HEK293T (cell line): ENCODE results near the gene CASP5.

Experiments
- CTCF ChIA-PET: fragments of 350-600 bp; formaldehyde crosslinking; extraction: SDS; loops from one replicate; lab custom pipeline; 2021; ENCODE audit warnings: antibody characterized with exemption, inconsistent platforms; lab: Yijun Ruan, JAX
- POLR2A ChIA-PET: fragments of 350-600 bp; formaldehyde crosslinking; extraction: SDS; loops from one replicate; lab custom pipeline; 2020; ENCODE audit warnings: antibody characterized with exemption, inconsistent platforms; lab: Yijun Ruan, JAX
- DNase-seq: peaks from one replicate; pipeline ENCODE4 v3.0.0; 2012; ENCODE audit warnings: mixed read lengths; ENCODE audit errors: extremely low spot score
- ARNT ChIP-seq: fragments of 450-650 bp; IDR thresholded peaks from 2 replicates; pipeline ENCODE4 v1.6.1; 2017; ENCODE audit warnings: mild to moderate bottlenecking
- BHLHE40 ChIP-seq: fragments of 450-650 bp; IDR thresholded peaks from 2 replicates; pipeline ENCODE4 v1.6.1; 2016; ENCODE audit warnings: mild to moderate bottlenecking, moderate library complexity, borderline replicate concordance
- CTBP1 ChIP-seq: fragments of 450-650 bp; IDR thresholded peaks from 2 replicates; pipeline ENCODE4 v1.6.1; 2016; ENCODE audit warnings: borderline replicate concordance
- ELF4 ChIP-seq: fragments of 450-650 bp; IDR thresholded peaks from 2 replicates; pipeline ENCODE4 v1.6.1; 2017; ENCODE audit warnings: antibody characterized with exemption
- FOXA1 ChIP-seq: fragments of 450-650 bp; IDR thresholded peaks from 2 replicates; pipeline ENCODE4 v1.6.1; 2016; ENCODE audit warnings: mild to moderate bottlenecking
- FOXK2 ChIP-seq: fragments of 450-650 bp; IDR thresholded peaks from 2 replicates; pipeline ENCODE4 v1.6.1; 2016; ENCODE audit warnings: mild to moderate bottlenecking
- FOXM1 ChIP-seq: fragments of 450-650 bp; IDR thresholded peaks from 2 replicates; pipeline ENCODE4 v1.6.1; 2017; ENCODE audit warnings: mild to moderate bottlenecking, borderline replicate concordance
- HDGF ChIP-seq: fragments of 450-650 bp; IDR thresholded peaks from 2 replicates; pipeline ENCODE4 v1.6.1; 2017; ENCODE audit warnings: antibody characterized with exemption, borderline replicate concordance
- L3MBTL2 ChIP-seq: fragments of 450-650 bp; conservative IDR thresholded peaks from 2 replicates; pipeline ENCODE4 v1.6.1; 2016; ENCODE audit warnings: mild to moderate bottlenecking
- LEF1 ChIP-seq: fragments of 450-650 bp; IDR thresholded peaks from 2 replicates; pipeline ENCODE4 v1.6.1; 2017; ENCODE audit warnings: mild to moderate bottlenecking, borderline replicate concordance
- NFRKB ChIP-seq: fragments of 450-650 bp; IDR thresholded peaks from 2 replicates; pipeline ENCODE4 v1.6.1; 2016; ENCODE audit warnings: mild to moderate bottlenecking, moderate library complexity
- PKNOX1 ChIP-seq: fragments of 450-650 bp; IDR thresholded peaks from 2 replicates; pipeline ENCODE4 v1.6.1; 2016
- SP1 ChIP-seq: fragments of 450-650 bp; IDR thresholded peaks from 2 replicates; pipeline ENCODE4 v1.6.1; 2017
- SUZ12 ChIP-seq: fragments of 450-650 bp; IDR thresholded peaks from 2 replicates; pipeline ENCODE4 v1.6.1; 2016; ENCODE audit warnings: mild to moderate bottlenecking
- TARDBP ChIP-seq: fragments of 450-650 bp; IDR thresholded peaks from 2 replicates; pipeline ENCODE4 v1.6.1; 2016
- ZNF384 ChIP-seq: fragments of 450-650 bp; IDR thresholded peaks from 2 replicates; pipeline ENCODE4 v1.6.1; 2016

The CASP5 gene

GRCh38 chr11:104997288-104997687 is 25.7 kb downstream of the CASP5 start:
- DNase-seq, result no peak
- CTCF ChIA-PET, result no interaction called here
- POLR2A ChIA-PET, result no interaction called here
- TF ChIP-seq PKNOX1, result no peak
- TF ChIP-seq ELF4, result no peak
- TF ChIP-seq SUZ12, result no peak
- no peak for TF ChIP-seq FOXA1
- no peak for TF ChIP-seq SP1
- no peak for TF ChIP-seq ZNF384
- TF ChIP-seq FOXK2, result no peak

- TF ChIP-seq CTBP1, result no peak
- no peak for TF ChIP-seq FOXM1
- TF ChIP-seq ZNF384, result no peak
- TF ChIP-seq ARNT, result no peak
- no peak for TF ChIP-seq LEF1
- TF ChIP-seq BHLHE40, result no peak
- TF ChIP-seq L3MBTL2, result no peak
- no peak for TF ChIP-seq NFRKB
- TF ChIP-seq TARDBP, result no peak
- no peak for TF ChIP-seq PKNOX1
- DNase-seq, result no peak
- CTCF ChIA-PET, result no interaction called here
- POLR2A ChIA-PET, result no interaction called here
Measured at GRCh38 chr11:104995001-104995408, 28.0 kb downstream of the CASP5 start.

GRCh38 chr11:104992781-104993180 is 30.2 kb downstream of the CASP5 start:
- DNase-seq, result no peak
- POLR2A ChIA-PET, result no interaction called here
- TF ChIP-seq LEF1, result no peak
- no peak for TF ChIP-seq FOXA1
- no peak for TF ChIP-seq ELF4
- no peak for TF ChIP-seq ARNT
- no peak for TF ChIP-seq SP1
- no peak for TF ChIP-seq L3MBTL2
- TF ChIP-seq NFRKB, result no peak
- no peak for TF ChIP-seq PKNOX1
- TF ChIP-seq BHLHE40, result no peak
- no peak for TF ChIP-seq ZNF384
- no peak for TF ChIP-seq HDGF
- TF ChIP-seq FOXK2, result no peak
- no peak for TF ChIP-seq FOXM1
- CTCF ChIA-PET, result no interaction called here

- no peak for TF ChIP-seq HDGF
- ChIA-PET POLR2A (no interaction called here), CTCF (no interaction called here)
- no peak for DNase-seq
Measured at GRCh38 chr11:104991994-104992393, 31.0 kb downstream of the CASP5 start.

- no peak for TF ChIP-seq FOXA1
- TF ChIP-seq HDGF, result no peak
- no peak for TF ChIP-seq CTBP1
- no peak for TF ChIP-seq SP1
- no peak for TF ChIP-seq ZNF384
- TF ChIP-seq BHLHE40, result no peak
- no peak for TF ChIP-seq ARNT
- TF ChIP-seq NFRKB, result no peak
- no peak for TF ChIP-seq TARDBP
- TF ChIP-seq LEF1, result no peak
- TF ChIP-seq FOXK2, result no peak
- no peak for TF ChIP-seq PKNOX1
- no peak for TF ChIP-seq ELF4
- TF ChIP-seq L3MBTL2, result no peak
- no peak for DNase-seq
- POLR2A ChIA-PET, result no interaction called here
- CTCF ChIA-PET, result no interaction called here
Measured at GRCh38 chr11:104984808-104985207, 38.2 kb downstream of the CASP5 start.

GRCh38 chr11:104979839-104980238 is 43.1 kb downstream of the CASP5 start:
- ChIA-PET POLR2A (no interaction called here), CTCF (no interaction called here)
- no peak for DNase-seq
- TF ChIP-seq PKNOX1 (no peak), TARDBP (no peak), ARNT (no peak), FOXM1 (no peak), CTBP1 (no peak), ZNF384 (no peak), SUZ12 (no peak)
